GM21825 (cell line): ENCODE results near the gene SLC35E4.

Source experiments
- ATAC-seq: cut with Tn5 transposase; IDR thresholded peaks from one replicate; pipeline ENCODE4 v1.9.1; 2021; ENCODE audit warnings: mild to moderate bottlenecking, moderate library complexity; ENCODE audit not compliant: unreplicated experiment

SLC35E4 gene

GRCh38 chr22:30685178-30685577, 49.6 kb downstream of the SLC35E4 start:
- no peak for ATAC-seq

- ATAC-seq: no peak
Measured at GRCh38 chr22:30687358-30687757, 51.8 kb downstream of the SLC35E4 start.

DNA sequence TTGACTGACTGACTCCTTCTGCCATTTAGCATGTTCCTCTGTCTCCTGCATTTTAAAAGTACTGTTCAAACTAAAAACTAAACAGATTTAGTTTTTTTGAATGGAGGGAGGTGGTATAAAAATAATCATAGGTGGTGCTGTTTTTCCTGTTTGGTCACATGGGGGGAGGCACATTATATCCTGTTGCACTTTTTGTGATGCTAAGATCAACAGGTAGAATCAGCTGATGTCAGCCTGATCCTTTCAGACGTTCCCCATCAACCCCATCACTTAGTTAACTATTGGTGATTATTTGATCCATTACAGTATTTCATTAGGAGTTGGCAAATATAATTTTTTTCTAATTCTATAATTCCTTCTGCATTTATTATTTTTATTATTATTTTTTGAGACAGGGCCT, 54.0 kb downstream of the SLC35E4 start:
- ATAC-seq: no peak

- no peak for ATAC-seq
Measured at GRCh38 chr22:30691204-30691603, 55.6 kb downstream of the SLC35E4 start.

DNA sequence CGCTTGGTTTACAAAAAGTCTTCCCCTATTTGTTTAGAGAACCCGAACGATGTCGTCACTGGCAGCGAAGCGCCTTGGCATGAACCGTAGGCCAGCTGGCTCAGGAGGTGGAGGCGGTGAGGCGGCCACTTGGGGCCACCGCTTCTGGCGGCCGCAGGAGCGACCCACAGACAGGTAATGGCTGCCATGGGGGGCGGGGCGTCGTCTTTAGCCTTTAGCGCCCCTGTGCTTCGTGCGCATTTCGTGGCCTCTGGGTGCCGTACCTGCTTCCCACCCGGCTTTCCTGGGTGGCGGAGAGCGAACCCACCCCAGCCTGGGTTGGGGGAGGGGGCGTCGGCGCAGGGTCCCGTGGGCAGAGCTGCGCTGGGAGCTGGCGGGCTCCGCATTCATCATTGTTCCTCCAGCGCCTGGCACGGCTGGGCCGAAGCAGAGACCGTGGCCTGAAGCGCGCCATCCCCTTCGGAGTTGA, 58.6 kb downstream of the SLC35E4 start:
- no peak for ATAC-seq

GRCh38 chr22:30694640-30695350, 59.2 kb downstream of the SLC35E4 start, which contains the start of gene OSBP2:
Gene OSBP2 (plus strand): TSS chr22:30694874. CDS start chr22:30694910, 36 bp downstream.
- no peak for ATAC-seq

DNA sequence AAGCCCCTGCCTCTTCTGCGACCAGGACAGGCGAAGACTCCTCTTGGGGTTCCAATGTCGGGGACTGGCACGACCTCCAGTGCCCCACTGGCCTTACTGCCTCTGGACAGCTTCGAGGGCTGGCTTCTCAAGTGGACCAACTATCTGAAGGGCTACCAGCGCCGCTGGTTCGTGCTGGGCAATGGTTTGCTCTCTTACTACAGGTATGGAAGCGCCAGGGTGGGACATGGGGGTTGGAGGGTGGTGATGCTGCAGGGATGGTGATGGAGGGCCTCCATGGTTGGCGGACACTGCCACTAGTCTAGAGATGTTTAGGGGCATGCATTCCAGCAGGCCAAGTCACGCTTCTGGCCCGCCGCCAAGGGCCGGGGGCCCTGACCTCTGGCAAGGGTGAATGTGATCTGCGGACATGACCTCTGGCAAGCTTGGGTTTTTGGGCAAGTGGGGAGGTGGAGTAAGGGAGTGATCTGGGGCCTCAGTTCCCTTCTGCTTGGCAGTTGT, 59.8 kb downstream of the SLC35E4 start:
- no peak for ATAC-seq

DNA sequence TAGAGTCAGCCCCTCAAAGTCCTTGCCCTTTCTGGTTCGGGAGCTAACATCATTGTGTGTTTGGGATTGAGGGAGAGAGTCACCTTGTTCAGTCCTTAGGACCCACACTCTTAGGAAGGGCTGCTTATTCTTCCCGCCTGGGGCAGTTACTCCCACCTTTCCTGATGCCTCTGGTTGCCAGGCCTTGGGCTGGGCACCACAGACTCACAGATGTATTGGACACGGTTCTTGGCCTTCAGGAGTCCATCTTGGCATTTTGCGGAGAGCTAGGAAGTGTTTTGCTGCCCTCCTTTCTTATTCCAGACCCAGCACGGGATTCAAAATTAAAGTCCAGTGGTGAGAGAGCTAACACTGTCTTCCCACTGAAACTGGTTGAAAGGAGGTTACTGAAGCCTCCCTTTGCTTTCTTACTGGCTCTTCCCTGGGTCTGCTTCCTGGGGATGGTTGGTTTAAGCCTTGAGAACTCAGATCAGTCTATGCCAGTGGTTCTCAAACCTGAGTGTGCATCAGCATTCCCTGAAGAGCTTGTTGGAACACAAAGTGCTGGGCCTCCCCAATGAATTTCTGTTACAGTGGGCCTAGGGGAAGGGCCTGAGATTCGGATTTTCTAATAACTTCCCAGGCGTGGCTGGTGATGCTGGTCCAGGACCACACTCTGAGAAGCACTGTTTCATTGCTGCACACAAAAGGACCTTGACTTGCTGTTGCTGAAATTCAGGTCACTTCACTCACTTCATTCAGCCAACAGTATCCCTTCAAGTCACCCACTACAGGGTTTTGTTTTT, 60.5 kb downstream of the SLC35E4 start:
- ATAC-seq: no peak
